K562 (cell line): Measurements from ENCODE around the gene HOXB3. TPM values are rescaled to one million over a fixed set of nuclear protein-coding genes. Genes with fewer than 3 reads are reported as not detected.

Source experiments
- CTCFL ChIP-seq: IDR thresholded peaks from 2 replicates; pipeline ENCODE4 v1.6.1; 2011; ENCODE audit warnings: borderline replicate concordance, low read depth, mild to moderate bottlenecking, moderate library complexity, low read length; ENCODE audit not compliant: insufficient read depth, poor library complexity, severe bottlenecking
- ELK3 ChIP-seq: fragments of 450-650 bp; formaldehyde crosslinking; IDR thresholded peaks from 2 replicates; pipeline ENCODE4 v1.4.0; 2020; ENCODE audit warnings: mild to moderate bottlenecking
- ESRRB ChIP-seq: fragments of 250-450 bp; sonication (Bioruptor Pico); IDR thresholded peaks from 2 replicates; pipeline ENCODE4 v1.5.0; 2020; ENCODE audit warnings: mild to moderate bottlenecking, moderate library complexity, borderline replicate concordance
- FOXJ2 ChIP-seq: fragments of 200-800 bp; sonication (Bioruptor generic); IDR thresholded peaks from 2 replicates; pipeline ENCODE4 v1.6.1; 2016; ENCODE audit warnings: missing genetic modification characterization, missing compliant biosample characterization
- GMEB1 ChIP-seq: fragments of 250-450 bp; sonication (Bioruptor Pico); IDR thresholded peaks from 2 replicates; pipeline ENCODE4 v1.4.0; 2020; ENCODE audit warnings: mild to moderate bottlenecking
- KHSRP ChIP-seq: fragments of 450-650 bp; IDR thresholded peaks from 2 replicates; pipeline ENCODE4 v1.6.1; 2017
- MEIS2 ChIP-seq: fragments of 450-650 bp; IDR thresholded peaks from 2 replicates; pipeline ENCODE4 v1.6.1; 2014; ENCODE audit warnings: mild to moderate bottlenecking; ENCODE audit not compliant: partially characterized antibody
- MITF ChIP-seq: IDR thresholded peaks from 2 replicates; pipeline ENCODE4 v1.6.1; 2014; ENCODE audit warnings: antibody characterized with exemption
- MNT ChIP-seq, 2 experiments: fragments of 450-650 bp; conservative IDR thresholded peaks; 2 replicates each; pipeline ENCODE4 v1.6.1; 2017; ENCODE audit warnings: mild to moderate bottlenecking in 2 of 2, moderate library complexity in 2 of 2
- MYC ChIP-seq, 2 experiments: fragments of 250-450 bp in 1 of 2; sonication (Bioruptor Pico) in 1 of 2; IDR thresholded peaks; 2 replicates each; pipeline versions ENCODE4 v1.5.1 to v1.6.1; 2012 to 2021; ENCODE audit warnings: low read depth in 2 of 2, borderline replicate concordance in 1 of 2, improper control_type of control experiment in 1 of 2, low read length in 1 of 2, mild to moderate bottlenecking in 1 of 2, moderate library complexity in 1 of 2
- PHF20 ChIP-seq: fragments of 450-650 bp; IDR thresholded peaks from 2 replicates; pipeline ENCODE4 v1.6.1; 2018; ENCODE audit not compliant: partially characterized antibody
- PRMT5 ChIP-seq: sonication (generic); formaldehyde crosslinking; IDR thresholded peaks from 2 replicates; pipeline ENCODE4 v1.5.0; 2020; ENCODE audit warnings: missing genetic modification reagents
- SNIP1 ChIP-seq: fragments of 450-650 bp; IDR thresholded peaks from 2 replicates; pipeline ENCODE4 v1.7.1; 2017; ENCODE audit warnings: low read depth, mild to moderate bottlenecking
- ZBTB2 ChIP-seq: fragments of 450-650 bp; IDR thresholded peaks from 2 replicates; pipeline ENCODE4 v1.6.1; 2016; ENCODE audit warnings: antibody characterized with exemption
- polyA plus RNA-seq, 8 experiments: library from polyadenylated mRNA; depleted of rRNA in 4 of 8; stranded (reverse) in 5 of 8; unstranded in 3 of 8; fragments of >200 nt; fragmentation: Nextera tagmentation in 2 of 8; fragmentation: Illumina TruSeq in 1 of 8; extraction: Ambion mirVana in 2 of 8; extraction: Trizol in 1 of 8; gene quantifications; 2 replicates each; pipeline versions ENCODE4 v1.2.1 to v1.2.3, GENCODE V29; 2011 to 2014; ENCODE audit warnings: inconsistent platforms in 1 of 8, missing spikeins in 1 of 8
- total RNA-seq, 7 experiments: library from RNA; depleted of rRNA in 6 of 7; stranded (reverse); fragments of >200 nt in 6 of 7; fragmentation: Illumina TruSeq in 2 of 7; extraction: Trizol in 2 of 7; gene quantifications; 2 replicates each; pipeline versions ENCODE4 v1.2.1 to v1.2.3, GENCODE V29; 2011 to 2021; ENCODE audit warnings: low replicate concordance in 1 of 7

HOXB3 gene
- total and polyA plus RNA-seq, 9 of the 15 experiments (the other 6 are each of a cell fraction or from before 2014, with no cell fraction given) = 2.4 to 41.3 (median 20.2) TPM

- TF ChIP-seq SNIP1 (no peak), MNT (conservative IDR thresholded peaks at IDR 0.05) (peak in 1 of 2 experiments; percentile 33; a peak in 2 of 4 replicates), FOXJ2 (tag) (no peak), ELK3 (CRISPR knock-in tag) (no peak), MEIS2 (no peak), MYC (IDR thresholded peaks at IDR 0.05; ENCODE audit: low read depth, low read length) (0 out of 2 replicates have a peak, but pooled peaks have one; percentile 53), MYC (CRISPR knock-in tag; IDR thresholded peaks at IDR 0.05; ENCODE audit: borderline replicate concordance, low read depth) (no peak), GMEB1 (no peak; the same call in 1 of the 2 replicates), CTCFL (peak; percentile 79), MITF (no peak), ESRRB (CRISPR knock-in tag) (no peak), KHSRP (no peak), ZBTB2 (no peak), PHF20 (no peak), PRMT5 (CRISPR knock-in tag) (no peak)
These were observed 46.4 kb upstream of the HOXB3 start (continued) for GRCh38 chr17:48636177-48637018.
